Osteocyte (in vitro differentiated cells): ENCODE measurements around the gene FKBP9. TPM values are rescaled to one million over a fixed set of nuclear protein-coding genes. Genes with fewer than 3 reads are reported as not detected.

Experiments used
- DNase-seq: peaks from one replicate; pipeline ENCODE4 v3.0.0; 2021; ENCODE audit warnings: mixed read lengths; ENCODE audit not compliant: unreplicated experiment; ENCODE audit errors: extremely low spot score
- H3K27ac Mint-ChIP-seq: one replicate; pipeline ENCODE4 v1.8.0; 2021; ENCODE audit warnings: mild to moderate bottlenecking, mixed read lengths; ENCODE audit not compliant: unreplicated experiment
- H3K27me3 Mint-ChIP-seq: one replicate; pipeline ENCODE4 v1.8.0; 2021; ENCODE audit warnings: mixed read lengths; ENCODE audit not compliant: unreplicated experiment
- H3K36me3 Mint-ChIP-seq: one replicate; pipeline ENCODE4 v1.8.0; 2021; ENCODE audit warnings: mixed read lengths; ENCODE audit not compliant: unreplicated experiment
- H3K4me1 Mint-ChIP-seq: one replicate; pipeline ENCODE4 v1.8.0; 2021; ENCODE audit warnings: mixed read lengths; ENCODE audit not compliant: unreplicated experiment
- H3K4me3 Mint-ChIP-seq: one replicate; pipeline ENCODE4 v1.8.0; 2021; ENCODE audit warnings: mild to moderate bottlenecking, moderate library complexity, mixed read lengths; ENCODE audit not compliant: unreplicated experiment
- H3K9me3 Mint-ChIP-seq: one replicate; pipeline ENCODE4 v1.8.0; 2021; ENCODE audit warnings: mixed read lengths; ENCODE audit not compliant: unreplicated experiment
- total RNA-seq: library from RNA; stranded (reverse); gene quantifications from 2 replicates; pipeline ENCODE4 v1.2.1, GENCODE V29; 2021
- TF ChIP-seq, protein P1 (sequence below): fragments of 200-600 bp; sonication (generic); IDR thresholded peaks from 2 replicates; pipeline ENCODE4 v1.5.0; 2021; ENCODE audit warnings: antibody characterized with exemption, mild to moderate bottlenecking, moderate library complexity

The FKBP9 gene
- total RNA-seq, 1 donor from 2014 or later = 229 TPM

DNA sequence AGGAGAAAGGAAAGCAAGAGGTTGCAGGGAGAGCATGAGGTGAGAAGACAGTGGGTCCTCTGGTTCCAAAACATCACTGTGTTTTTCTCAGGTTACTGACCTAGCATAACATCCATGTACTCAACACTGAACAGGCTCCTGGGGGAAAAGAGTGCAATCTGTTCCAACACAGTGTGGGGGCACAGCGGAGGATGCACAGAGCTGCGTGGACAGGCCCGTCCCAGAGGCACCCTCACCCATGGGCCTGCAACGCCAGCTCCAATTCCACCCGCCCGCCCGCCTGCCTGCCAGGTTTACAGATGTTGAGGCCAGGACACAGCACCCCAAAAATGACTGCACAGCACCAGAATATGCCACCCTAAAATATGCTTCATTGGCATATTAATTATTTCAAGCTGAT lies 26.9 kb upstream of the FKBP9 start:
- no peak for DNase-seq
- Mint-ChIP-seq H3K4me1 (peaks cover 2% of the 10 kb centered on the region), H3K27ac (no peak overlapping the region), H3K9me3 (no peaks in the 10 kb centered on the region), H3K36me3 (peaks cover 24% of the 10 kb centered on the region), H3K27me3 (no peaks in the 10 kb centered on the region), H3K4me3 (no peak overlapping the region)
- TF ChIP-seq, protein P1, sequence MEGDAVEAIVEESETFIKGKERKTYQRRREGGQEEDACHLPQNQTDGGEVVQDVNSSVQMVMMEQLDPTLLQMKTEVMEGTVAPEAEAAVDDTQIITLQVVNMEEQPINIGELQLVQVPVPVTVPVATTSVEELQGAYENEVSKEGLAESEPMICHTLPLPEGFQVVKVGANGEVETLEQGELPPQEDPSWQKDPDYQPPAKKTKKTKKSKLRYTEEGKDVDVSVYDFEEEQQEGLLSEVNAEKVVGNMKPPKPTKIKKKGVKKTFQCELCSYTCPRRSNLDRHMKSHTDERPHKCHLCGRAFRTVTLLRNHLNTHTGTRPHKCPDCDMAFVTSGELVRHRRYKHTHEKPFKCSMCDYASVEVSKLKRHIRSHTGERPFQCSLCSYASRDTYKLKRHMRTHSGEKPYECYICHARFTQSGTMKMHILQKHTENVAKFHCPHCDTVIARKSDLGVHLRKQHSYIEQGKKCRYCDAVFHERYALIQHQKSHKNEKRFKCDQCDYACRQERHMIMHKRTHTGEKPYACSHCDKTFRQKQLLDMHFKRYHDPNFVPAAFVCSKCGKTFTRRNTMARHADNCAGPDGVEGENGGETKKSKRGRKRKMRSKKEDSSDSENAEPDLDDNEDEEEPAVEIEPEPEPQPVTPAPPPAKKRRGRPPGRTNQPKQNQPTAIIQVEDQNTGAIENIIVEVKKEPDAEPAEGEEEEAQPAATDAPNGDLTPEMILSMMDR = no peak

DNA sequence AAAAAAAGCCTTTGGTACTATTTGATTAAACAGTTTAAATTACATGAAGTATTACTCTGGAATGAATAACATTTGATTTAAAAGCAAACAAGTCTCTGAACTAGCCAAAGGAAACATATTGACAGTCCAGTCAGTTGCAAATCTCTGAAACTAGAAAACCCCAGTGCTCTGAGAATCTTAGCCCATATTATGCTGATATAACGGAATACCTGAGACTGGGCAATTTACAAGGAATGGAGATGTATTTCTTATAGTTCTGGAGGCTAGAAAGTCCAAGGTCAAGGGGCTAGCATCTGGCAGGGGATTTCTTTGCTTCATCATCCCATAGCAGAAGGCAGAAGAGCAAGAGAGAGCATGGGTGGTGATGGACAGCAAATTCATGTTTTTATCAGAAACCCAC lies 21.7 kb upstream of the FKBP9 start:
- TF ChIP-seq, protein P1 = no peak
- Mint-ChIP-seq H3K4me3 (no peak overlapping the region), H3K9me3 (no peaks in the 10 kb centered on the region), H3K27me3 (no peaks in the 10 kb centered on the region), H3K4me1 (peaks cover 35% of the 10 kb centered on the region), H3K27ac (peak overlapping the region; percentile 31), H3K36me3 (peaks cover 21% of the 10 kb centered on the region)
- no peak for DNase-seq

DNA sequence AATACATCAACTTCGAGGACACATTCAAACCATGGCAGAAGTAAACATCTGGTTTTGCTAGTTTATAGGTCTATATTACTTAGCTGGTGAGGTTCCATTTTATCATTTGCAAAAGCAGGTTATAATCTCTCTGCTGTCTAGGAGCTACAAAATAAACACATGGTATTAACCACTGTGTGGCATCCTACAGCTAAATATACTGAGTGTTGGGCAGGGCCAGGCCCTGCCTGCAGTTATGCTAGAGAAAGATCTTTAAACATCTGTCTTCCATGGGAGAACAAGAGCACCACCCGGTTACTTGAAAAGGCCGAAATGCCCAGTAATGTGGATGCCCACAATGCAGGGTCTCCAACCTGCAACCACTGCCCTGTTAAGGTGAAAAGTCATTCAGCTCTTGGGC lies 20.6 kb upstream of the FKBP9 start:
- TF ChIP-seq, protein P1 = no peak
- Mint-ChIP-seq H3K4me1 (peaks cover 44% of the 10 kb centered on the region), H3K27ac (no peak overlapping the region), H3K36me3 (peaks cover 14% of the 10 kb centered on the region), H3K27me3 (no peaks in the 10 kb centered on the region), H3K4me3 (no peak overlapping the region), H3K9me3 (no peaks in the 10 kb centered on the region)
- DNase-seq = no peak

DNA sequence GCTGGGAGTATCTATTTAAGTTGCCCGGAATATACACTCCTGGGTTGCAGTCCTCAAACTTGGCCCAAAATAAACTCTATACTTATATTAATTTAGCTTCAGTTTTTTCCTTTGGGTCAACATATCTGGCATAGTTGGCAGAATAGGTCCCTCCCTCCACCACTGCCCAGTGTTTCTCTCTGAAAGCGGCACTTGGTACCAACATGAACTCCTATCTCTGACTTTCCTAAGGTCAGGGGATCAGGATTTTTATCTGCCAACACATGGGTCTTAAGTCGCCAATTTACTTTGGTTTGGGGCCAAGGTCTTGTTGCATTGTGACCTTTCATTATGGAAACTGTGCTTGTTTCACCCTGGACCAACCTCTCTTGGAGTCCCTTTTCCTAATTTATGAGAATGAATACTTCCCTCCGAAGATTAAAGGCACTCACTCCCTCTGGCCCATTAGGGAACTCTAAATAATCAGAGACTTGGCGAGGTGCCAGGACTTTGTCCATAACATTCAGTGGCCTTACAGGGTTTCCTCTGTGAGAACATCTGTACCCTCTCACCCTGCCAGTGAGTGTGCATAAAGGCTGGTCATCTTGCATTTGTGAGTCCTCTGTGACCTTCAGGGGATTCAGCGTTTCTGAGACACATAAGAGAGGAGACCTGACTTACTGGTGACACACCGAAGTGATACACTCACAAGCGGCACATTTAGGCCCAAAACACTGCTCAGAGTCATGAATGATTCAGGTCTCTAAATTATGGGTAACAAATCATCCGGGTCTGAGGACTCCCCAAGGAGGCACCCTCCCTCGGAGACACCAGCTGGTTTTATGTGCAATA lies 19.7 kb upstream of the FKBP9 start:
- peaks cover 50% of the 10 kb centered on the region for H3K4me1 Mint-ChIP-seq
- no peak for DNase-seq
- H3K27me3 Mint-ChIP-seq = no peaks in the 10 kb centered on the region
- peaks cover 12% of the 10 kb centered on the region for H3K36me3 Mint-ChIP-seq
- TF ChIP-seq, protein P1 = no peak
- peak overlapping the region; percentile 27 for H3K27ac Mint-ChIP-seq
- no peaks in the 10 kb centered on the region for H3K9me3 Mint-ChIP-seq
- no peak overlapping the region for H3K4me3 Mint-ChIP-seq

DNA sequence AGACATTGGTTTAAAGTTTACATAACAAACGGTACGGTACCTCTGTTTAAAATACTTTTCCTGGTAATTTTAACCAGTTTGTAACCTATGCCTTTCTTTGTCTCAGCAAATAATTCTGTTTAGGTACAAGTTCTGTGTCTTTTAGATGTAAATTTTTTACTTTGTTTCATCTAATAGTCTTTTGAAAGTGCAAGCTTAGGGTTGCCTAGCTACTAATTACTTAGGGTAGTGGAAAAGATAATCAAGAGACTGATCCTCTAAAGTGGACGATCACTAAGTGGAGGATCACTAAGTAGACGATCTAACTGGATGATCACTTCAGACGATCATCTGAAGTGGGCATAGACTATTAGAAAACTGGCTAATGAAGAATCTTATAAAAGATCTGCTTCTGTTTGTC lies 16.1 kb upstream of the FKBP9 start:
- H3K36me3 Mint-ChIP-seq = peaks cover 10% of the 10 kb centered on the region
- DNase-seq = no peak
- H3K27ac Mint-ChIP-seq = peak overlapping the region; percentile 95
- H3K4me3 Mint-ChIP-seq = peak overlapping the region; percentile 90
- H3K9me3 Mint-ChIP-seq = no peaks in the 10 kb centered on the region
- H3K4me1 Mint-ChIP-seq = peaks cover 43% of the 10 kb centered on the region
- TF ChIP-seq, protein P1 = no peak
- H3K27me3 Mint-ChIP-seq = no peaks in the 10 kb centered on the region
